OCI-LY3 (cell line): ENCODE results near the gene SPG7.

ENCODE experiments used
- H2AFZ ChIP-seq: fragments of 200-600, 300-600 bp; shearing (Covaris generic); 2 replicates; pipeline ENCODE4 v1.6.0; 2014; ENCODE audit warnings: antibody characterized with exemption, low read depth, low read length
- H3K27ac ChIP-seq: fragments of 200-600, 300-600 bp; sonication (generic); 2 replicates; pipeline ENCODE4 v1.5.1; 2014; ENCODE audit warnings: mild to moderate bottlenecking, low read length, moderate library complexity, mixed read lengths
- H3K27me3 ChIP-seq: fragments of 200-600, 300-600 bp; sonication (generic); 2 replicates; pipeline ENCODE4 v1.6.1; 2014; ENCODE audit warnings: low read depth, low read length, mixed read lengths
- H3K36me3 ChIP-seq: fragments of 200-600, 300-600 bp; sonication (generic); replicated peaks from 2 replicates; pipeline ENCODE3; 2014; ENCODE audit warnings: low read depth, low read length, mixed read lengths
- H3K4me1 ChIP-seq: fragments of 300-600, 200-600 bp; sonication (generic); 2 replicates; pipeline ENCODE4 v1.6.1; 2014; ENCODE audit warnings: low read length, mixed read lengths
- H3K4me2 ChIP-seq: fragments of 200-600, 300-600 bp; sonication (generic); 2 replicates; pipeline ENCODE4 v1.6.1; 2014; ENCODE audit warnings: low read length, mixed read lengths
- H3K4me3 ChIP-seq: fragments of 300-600, 200-600 bp; sonication (generic); 2 replicates; pipeline ENCODE4 v1.5.1; 2014; ENCODE audit warnings: antibody characterized with exemption, mild to moderate bottlenecking, low read length, moderate library complexity
- H3K79me2 ChIP-seq: fragments of 300-600, 200-600 bp; shearing (Covaris generic); 2 replicates; pipeline ENCODE4 v1.6.1; 2014; ENCODE audit warnings: mild to moderate bottlenecking, low read length, mixed read lengths
- H3K9ac ChIP-seq: fragments of 300-600, 200-600 bp; shearing (Covaris generic); 2 replicates; pipeline ENCODE4 v1.6.0; 2014; ENCODE audit warnings: mild to moderate bottlenecking, low read length, moderate library complexity
- H3K9me3 ChIP-seq: fragments of 200-600, 300-600 bp; shearing (Covaris generic); 2 replicates; pipeline ENCODE4 v1.6.1; 2014; ENCODE audit warnings: low read length, mixed read lengths; ENCODE audit not compliant: insufficient read depth
- H4K20me1 ChIP-seq: fragments of 200-600, 300-600 bp; sonication (generic); 2 replicates; pipeline ENCODE4 v1.6.1; 2016; ENCODE audit warnings: low read length, mixed read lengths; ENCODE audit not compliant: insufficient read depth
- EZH2phosphoT487 ChIP-seq: fragments of 200-600 bp; shearing (Covaris generic); IDR thresholded peaks from 2 replicates; pipeline ENCODE4 v1.6.1; 2018; ENCODE audit warnings: antibody characterized with exemption, mixed run types, low read depth
- TF ChIP-seq, protein P1 (sequence below): fragments of 200-600, 300-600 bp; sonication (generic); IDR thresholded peaks from 2 replicates; pipeline ENCODE4 v1.5.1; 2014; ENCODE audit warnings: antibody characterized with exemption, low read length, low read depth

SPG7 gene

DNA sequence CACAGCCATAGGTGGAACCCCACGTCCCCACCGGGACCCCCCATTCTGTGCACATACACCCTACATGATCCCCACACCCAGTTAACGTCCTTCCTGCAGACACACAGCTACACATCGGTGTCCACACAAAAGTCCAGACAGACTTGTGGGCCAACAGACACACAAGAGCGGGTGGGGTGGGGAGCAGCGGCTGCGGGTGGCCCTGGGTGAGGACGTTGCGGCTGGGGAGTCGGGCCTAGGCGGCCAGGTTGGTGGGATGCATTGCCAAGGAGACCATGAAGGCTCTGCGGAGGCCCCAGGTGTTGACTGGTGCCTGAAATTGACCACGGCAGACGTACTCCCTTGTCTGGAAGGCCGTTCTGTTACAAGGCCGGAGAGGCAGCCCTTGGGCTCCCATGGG is 96.6 kb downstream of the SPG7 start:
- no peaks in the 10 kb centered on the region for H3K79me2 ChIP-seq
- H3K27me3 ChIP-seq: no peaks in the 10 kb centered on the region
- H3K4me2 ChIP-seq: no peak overlapping the region
- TF ChIP-seq EZH2phosphoT487: no peak
- TF ChIP-seq, protein P1, sequence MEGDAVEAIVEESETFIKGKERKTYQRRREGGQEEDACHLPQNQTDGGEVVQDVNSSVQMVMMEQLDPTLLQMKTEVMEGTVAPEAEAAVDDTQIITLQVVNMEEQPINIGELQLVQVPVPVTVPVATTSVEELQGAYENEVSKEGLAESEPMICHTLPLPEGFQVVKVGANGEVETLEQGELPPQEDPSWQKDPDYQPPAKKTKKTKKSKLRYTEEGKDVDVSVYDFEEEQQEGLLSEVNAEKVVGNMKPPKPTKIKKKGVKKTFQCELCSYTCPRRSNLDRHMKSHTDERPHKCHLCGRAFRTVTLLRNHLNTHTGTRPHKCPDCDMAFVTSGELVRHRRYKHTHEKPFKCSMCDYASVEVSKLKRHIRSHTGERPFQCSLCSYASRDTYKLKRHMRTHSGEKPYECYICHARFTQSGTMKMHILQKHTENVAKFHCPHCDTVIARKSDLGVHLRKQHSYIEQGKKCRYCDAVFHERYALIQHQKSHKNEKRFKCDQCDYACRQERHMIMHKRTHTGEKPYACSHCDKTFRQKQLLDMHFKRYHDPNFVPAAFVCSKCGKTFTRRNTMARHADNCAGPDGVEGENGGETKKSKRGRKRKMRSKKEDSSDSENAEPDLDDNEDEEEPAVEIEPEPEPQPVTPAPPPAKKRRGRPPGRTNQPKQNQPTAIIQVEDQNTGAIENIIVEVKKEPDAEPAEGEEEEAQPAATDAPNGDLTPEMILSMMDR: no peak
- H3K9ac ChIP-seq: no peak overlapping the region
- H3K27ac ChIP-seq: no peak overlapping the region
- no peak overlapping the region for H3K4me3 ChIP-seq
- H2AFZ ChIP-seq: no peak overlapping the region
- no peaks in the 10 kb centered on the region for H3K4me1 ChIP-seq
- no peaks in the 10 kb centered on the region for H3K36me3 ChIP-seq
- no peaks in the 10 kb centered on the region for H3K9me3 ChIP-seq
- H4K20me1 ChIP-seq: no peaks in the 10 kb centered on the region

DNA sequence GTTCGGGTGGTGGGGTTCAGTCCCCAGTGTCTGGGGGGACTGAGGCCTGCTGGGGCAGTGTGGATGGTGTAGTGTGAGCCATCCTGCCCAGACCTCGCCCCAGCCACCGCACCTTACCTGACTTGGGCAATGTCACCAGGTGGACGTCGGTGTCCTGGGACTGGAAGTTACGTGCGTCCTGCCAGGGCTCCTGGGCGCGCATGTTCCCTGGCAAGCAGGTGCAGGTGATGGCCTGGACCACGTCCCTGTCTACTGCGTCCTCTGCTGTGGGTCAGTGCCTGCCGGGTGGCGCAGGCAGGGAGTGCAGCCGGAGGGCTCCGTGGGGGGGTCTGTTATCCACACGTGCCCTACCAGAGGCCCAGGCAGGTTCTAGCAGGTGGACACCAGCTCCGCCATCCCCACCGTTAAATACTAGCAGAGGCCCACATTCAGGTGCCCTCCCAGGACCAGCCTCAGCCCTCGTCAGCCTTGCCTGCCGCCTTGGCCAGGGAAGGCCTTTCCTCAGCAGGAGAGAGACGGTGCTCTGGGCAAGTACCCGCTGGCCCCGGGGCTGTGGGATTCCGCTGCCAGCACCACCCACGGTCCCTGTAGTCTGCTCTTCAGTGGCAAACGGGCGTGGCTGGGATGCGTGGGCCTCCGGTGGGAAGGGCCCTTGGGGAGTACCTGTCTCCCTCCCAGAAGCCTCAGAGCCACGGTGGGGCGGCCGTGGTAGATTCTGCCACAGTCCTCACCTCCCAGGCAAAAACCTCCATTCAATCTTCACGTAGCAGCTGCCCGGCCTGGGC is 97.2 kb downstream of the SPG7 start:
- TF ChIP-seq, protein P1: no peak
- TF ChIP-seq EZH2phosphoT487: no peak
- H3K9ac ChIP-seq: no peak overlapping the region
- no peaks in the 10 kb centered on the region for H3K36me3 ChIP-seq
- no peak overlapping the region for H3K4me3 ChIP-seq
- no peaks in the 10 kb centered on the region for H3K27me3 ChIP-seq
- H3K4me2 ChIP-seq: no peak overlapping the region
- H4K20me1 ChIP-seq: no peaks in the 10 kb centered on the region
- H3K9me3 ChIP-seq: no peaks in the 10 kb centered on the region
- no peaks in the 10 kb centered on the region for H3K79me2 ChIP-seq
- no peak overlapping the region for H2AFZ ChIP-seq
- H3K4me1 ChIP-seq: no peaks in the 10 kb centered on the region
- H3K27ac ChIP-seq: no peak overlapping the region

DNA sequence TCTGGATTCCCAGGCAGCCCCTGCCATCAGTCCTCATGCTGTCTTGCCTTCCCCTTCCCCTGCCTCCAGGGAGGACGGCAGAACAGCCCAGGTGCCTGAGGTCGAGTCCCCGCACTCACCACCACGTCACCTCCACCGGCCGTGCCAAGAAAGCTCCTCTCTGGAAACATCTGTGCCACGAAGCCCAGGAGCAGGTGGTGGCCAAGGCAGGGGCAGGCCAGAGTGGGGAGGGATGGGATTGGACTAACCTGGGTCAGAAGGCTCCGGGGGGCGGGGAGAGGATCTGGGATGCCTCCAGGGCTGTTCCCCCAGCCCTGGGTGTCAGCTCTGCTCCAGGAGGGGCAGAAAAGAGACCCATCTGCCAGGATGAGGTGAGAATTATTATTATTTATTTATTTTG is 97.8 kb downstream of the SPG7 start:
- no peak overlapping the region for H3K4me3 ChIP-seq
- no peak overlapping the region for H3K9ac ChIP-seq
- H3K4me2 ChIP-seq: no peak overlapping the region
- H3K27ac ChIP-seq: no peak overlapping the region
- H3K79me2 ChIP-seq: no peaks in the 10 kb centered on the region
- no peak overlapping the region for H2AFZ ChIP-seq
- H3K27me3 ChIP-seq: no peaks in the 10 kb centered on the region
- no peaks in the 10 kb centered on the region for H3K9me3 ChIP-seq
- no peaks in the 10 kb centered on the region for H3K36me3 ChIP-seq
- TF ChIP-seq EZH2phosphoT487: no peak
- TF ChIP-seq, protein P1: no peak
- H3K4me1 ChIP-seq: no peaks in the 10 kb centered on the region
- H4K20me1 ChIP-seq: no peaks in the 10 kb centered on the region
